PFSK-1 (cell line): ENCODE measurements around the gene KCNJ15.

Source experiments
- FOXP2 ChIP-seq: optimal IDR thresholded peaks from 2 replicates; pipeline ENCODE3; 2011; ENCODE audit warnings: borderline replicate concordance, control low read depth, inconsistent platforms; ENCODE audit not compliant: insufficient read depth; ENCODE audit errors: extremely low read length, extremely low read depth
- POLR2AphosphoS5 ChIP-seq: IDR thresholded peaks from 2 replicates; pipeline ENCODE4 v1.6.1; 2012; ENCODE audit warnings: low read depth, mild to moderate bottlenecking, control low read depth, low read length, moderate library complexity
- SIN3A ChIP-seq: IDR thresholded peaks from 2 replicates; pipeline ENCODE4 v1.6.1; 2012; ENCODE audit warnings: mild to moderate bottlenecking, low read length, moderate library complexity, borderline replicate concordance; ENCODE audit not compliant: insufficient read depth
- TAF1 ChIP-seq: IDR thresholded peaks from 2 replicates; pipeline ENCODE4 v1.6.1; 2012; ENCODE audit warnings: low read length, control low read depth, borderline replicate concordance; ENCODE audit not compliant: insufficient read depth
- TF ChIP-seq, protein P1 (sequence below), 2 experiments: IDR thresholded peaks; 2 replicates each; pipeline versions ENCODE4 v1.6.1 to v1.8.0; 2011 to 2012; ENCODE audit warnings: low read depth in 2 of 2, low read length in 2 of 2, control low read depth in 1 of 2, inconsistent platforms in 1 of 2, mild to moderate bottlenecking in 1 of 2, moderate library complexity in 1 of 2; ENCODE audit not compliant: insufficient read depth in 1 of 2

DNA sequence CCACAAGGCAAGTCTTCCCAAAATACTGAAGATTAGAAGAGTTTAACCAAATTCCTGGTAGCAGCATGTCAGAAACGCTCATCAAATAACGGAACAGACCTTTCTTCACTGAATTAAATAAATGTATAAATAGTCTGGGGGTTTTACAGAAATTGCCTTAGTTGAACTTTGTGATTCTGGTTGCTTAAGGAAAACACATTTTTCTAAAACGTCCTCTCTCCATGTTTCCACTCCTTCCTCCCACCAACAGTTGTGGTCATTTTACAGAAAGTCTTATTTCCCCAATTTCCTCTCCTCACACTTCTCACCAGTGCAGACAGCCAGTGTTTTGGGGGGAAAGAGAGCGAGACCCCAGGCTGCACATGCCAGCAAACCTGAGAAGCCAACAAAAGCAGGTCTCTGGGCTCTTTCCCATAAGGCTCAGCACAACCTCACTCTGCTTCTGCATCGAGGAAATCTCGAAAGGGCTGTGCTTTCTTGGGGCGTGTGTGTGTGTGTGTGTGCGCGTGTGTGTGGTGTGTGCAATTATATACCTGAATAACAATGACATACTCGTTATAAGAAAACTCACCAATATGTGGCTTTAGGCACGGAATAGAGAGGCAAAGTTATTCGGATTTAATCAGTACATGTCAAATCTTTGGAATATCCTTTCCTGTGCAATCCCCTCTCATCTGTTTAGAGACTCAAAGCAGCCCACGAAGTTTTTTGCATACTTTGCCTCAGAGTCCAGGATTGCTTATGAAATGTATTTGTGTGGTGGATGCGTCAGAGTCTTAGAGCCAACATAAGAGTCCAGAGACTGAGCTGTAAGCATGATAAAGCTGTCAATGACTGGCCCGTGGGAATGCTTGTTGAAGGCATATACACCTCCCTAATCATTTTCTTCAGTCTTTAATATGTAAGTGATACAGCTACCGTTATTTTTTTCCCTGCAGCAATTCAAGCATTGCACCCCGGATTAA is 2.0 kb downstream of the KCNJ15 start:
- TF ChIP-seq, protein P1, sequence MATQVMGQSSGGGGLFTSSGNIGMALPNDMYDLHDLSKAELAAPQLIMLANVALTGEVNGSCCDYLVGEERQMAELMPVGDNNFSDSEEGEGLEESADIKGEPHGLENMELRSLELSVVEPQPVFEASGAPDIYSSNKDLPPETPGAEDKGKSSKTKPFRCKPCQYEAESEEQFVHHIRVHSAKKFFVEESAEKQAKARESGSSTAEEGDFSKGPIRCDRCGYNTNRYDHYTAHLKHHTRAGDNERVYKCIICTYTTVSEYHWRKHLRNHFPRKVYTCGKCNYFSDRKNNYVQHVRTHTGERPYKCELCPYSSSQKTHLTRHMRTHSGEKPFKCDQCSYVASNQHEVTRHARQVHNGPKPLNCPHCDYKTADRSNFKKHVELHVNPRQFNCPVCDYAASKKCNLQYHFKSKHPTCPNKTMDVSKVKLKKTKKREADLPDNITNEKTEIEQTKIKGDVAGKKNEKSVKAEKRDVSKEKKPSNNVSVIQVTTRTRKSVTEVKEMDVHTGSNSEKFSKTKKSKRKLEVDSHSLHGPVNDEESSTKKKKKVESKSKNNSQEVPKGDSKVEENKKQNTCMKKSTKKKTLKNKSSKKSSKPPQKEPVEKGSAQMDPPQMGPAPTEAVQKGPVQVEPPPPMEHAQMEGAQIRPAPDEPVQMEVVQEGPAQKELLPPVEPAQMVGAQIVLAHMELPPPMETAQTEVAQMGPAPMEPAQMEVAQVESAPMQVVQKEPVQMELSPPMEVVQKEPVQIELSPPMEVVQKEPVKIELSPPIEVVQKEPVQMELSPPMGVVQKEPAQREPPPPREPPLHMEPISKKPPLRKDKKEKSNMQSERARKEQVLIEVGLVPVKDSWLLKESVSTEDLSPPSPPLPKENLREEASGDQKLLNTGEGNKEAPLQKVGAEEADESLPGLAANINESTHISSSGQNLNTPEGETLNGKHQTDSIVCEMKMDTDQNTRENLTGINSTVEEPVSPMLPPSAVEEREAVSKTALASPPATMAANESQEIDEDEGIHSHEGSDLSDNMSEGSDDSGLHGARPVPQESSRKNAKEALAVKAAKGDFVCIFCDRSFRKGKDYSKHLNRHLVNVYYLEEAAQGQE (IDR thresholded peaks at IDR 0.05; ENCODE audit: insufficient read depth in 1 of 2, low read depth in 2 of 2, low read length in 2 of 2): no peak
- TF ChIP-seq SIN3A (no peak), POLR2AphosphoS5 (no peak), TAF1 (no peak), FOXP2 (no peak)
